Chondrocyte (in vitro differentiated cells): Measurements from ENCODE around the gene CLCN7. TPM values are rescaled to one million over a fixed set of nuclear protein-coding genes. Genes with fewer than 3 reads are reported as not detected.
A peak's percentile ranks its signal among the peaks of the same experiment; 100 is the strongest.

ENCODE experiments used
- DNase-seq: peaks from one replicate; pipeline ENCODE4 v3.0.0; 2021; ENCODE audit warnings: mixed read lengths, low spot score
- H3K27ac Mint-ChIP-seq: one replicate; pipeline ENCODE4 v1.8.0; 2021; ENCODE audit warnings: mild to moderate bottlenecking, moderate library complexity, mixed read lengths; ENCODE audit not compliant: unreplicated experiment
- H3K27me3 Mint-ChIP-seq: 2 replicates; pipeline ENCODE4 v1.8.0; 2021; ENCODE audit warnings: low read depth, mixed read lengths
- H3K36me3 Mint-ChIP-seq: 2 replicates; pipeline ENCODE4 v1.8.0; 2021; ENCODE audit warnings: low read depth, mixed read lengths
- H3K4me1 Mint-ChIP-seq: 2 replicates; pipeline ENCODE4 v1.8.0; 2021; ENCODE audit warnings: low read depth, mild to moderate bottlenecking, mixed read lengths
- H3K4me3 Mint-ChIP-seq: one replicate; pipeline ENCODE4 v1.8.0; 2021; ENCODE audit warnings: mild to moderate bottlenecking, moderate library complexity, mixed read lengths; ENCODE audit not compliant: unreplicated experiment
- H3K9me3 Mint-ChIP-seq: 2 replicates; pipeline ENCODE4 v1.8.0; 2021; ENCODE audit warnings: low read depth, mixed read lengths
- CTCF ChIP-seq: fragments of 200-600 bp; sonication (generic); IDR thresholded peaks from 2 replicates; pipeline ENCODE4 v1.5.0; 2021; ENCODE audit warnings: antibody characterized with exemption, mild to moderate bottlenecking, moderate library complexity
- total RNA-seq: library from RNA; stranded (reverse); gene quantifications from 3 replicates; pipeline ENCODE4 v1.2.1, GENCODE V29; 2021

CLCN7 gene
- total RNA-seq, 1 donor from 2014 or later = 97.0 TPM

GRCh38 chr16:1488054-1488601 lies 13.3 kb upstream of the CLCN7 start:
- DNase-seq = peak; percentile 76
- no peaks in the 10 kb centered on the region for H3K9me3 Mint-ChIP-seq
- no peak overlapping the region for H3K4me3 Mint-ChIP-seq
- no peaks in the 10 kb centered on the region for H3K36me3 Mint-ChIP-seq
- no peak for TF ChIP-seq CTCF
- peaks cover 2% of the 10 kb centered on the region for H3K27me3 Mint-ChIP-seq
- peaks cover 9% of the 10 kb centered on the region for H3K4me1 Mint-ChIP-seq
- no peak overlapping the region for H3K27ac Mint-ChIP-seq

GRCh38 chr16:1487395-1488053 lies 12.7 kb upstream of the CLCN7 start:
- no peaks in the 10 kb centered on the region for H3K36me3 Mint-ChIP-seq
- no peak overlapping the region for H3K4me3 Mint-ChIP-seq
- H3K4me1 Mint-ChIP-seq = peaks cover 3% of the 10 kb centered on the region
- no peak overlapping the region for H3K27ac Mint-ChIP-seq
- peak; percentile 84 for DNase-seq
- H3K9me3 Mint-ChIP-seq = no peaks in the 10 kb centered on the region
- H3K27me3 Mint-ChIP-seq = peaks cover 2% of the 10 kb centered on the region
- TF ChIP-seq CTCF = no peak

GRCh38 chr16:1486551-1487390 lies 11.9 kb upstream of the CLCN7 start:
- Mint-ChIP-seq H3K4me3 (no peak overlapping the region), H3K36me3 (no peaks in the 10 kb centered on the region), H3K27me3 (peaks cover 2% of the 10 kb centered on the region), H3K4me1 (no peaks in the 10 kb centered on the region), H3K27ac (no peak overlapping the region), H3K9me3 (no peaks in the 10 kb centered on the region)
- peak; percentile 75 for DNase-seq
- no peak for TF ChIP-seq CTCF

- no peak for TF ChIP-seq CTCF
- Mint-ChIP-seq H3K4me1 (no peaks in the 10 kb centered on the region), H3K27ac (no peak overlapping the region), H3K9me3 (no peaks in the 10 kb centered on the region), H3K4me3 (no peak overlapping the region), H3K36me3 (no peaks in the 10 kb centered on the region), H3K27me3 (peaks cover 2% of the 10 kb centered on the region)
- peak; percentile 91 for DNase-seq
Measured at GRCh38 chr16:1485847-1486496, 11.1 kb upstream of the CLCN7 start.
